ENCODE results near the gene GRIP1.

The GRIP1 gene

DNA sequence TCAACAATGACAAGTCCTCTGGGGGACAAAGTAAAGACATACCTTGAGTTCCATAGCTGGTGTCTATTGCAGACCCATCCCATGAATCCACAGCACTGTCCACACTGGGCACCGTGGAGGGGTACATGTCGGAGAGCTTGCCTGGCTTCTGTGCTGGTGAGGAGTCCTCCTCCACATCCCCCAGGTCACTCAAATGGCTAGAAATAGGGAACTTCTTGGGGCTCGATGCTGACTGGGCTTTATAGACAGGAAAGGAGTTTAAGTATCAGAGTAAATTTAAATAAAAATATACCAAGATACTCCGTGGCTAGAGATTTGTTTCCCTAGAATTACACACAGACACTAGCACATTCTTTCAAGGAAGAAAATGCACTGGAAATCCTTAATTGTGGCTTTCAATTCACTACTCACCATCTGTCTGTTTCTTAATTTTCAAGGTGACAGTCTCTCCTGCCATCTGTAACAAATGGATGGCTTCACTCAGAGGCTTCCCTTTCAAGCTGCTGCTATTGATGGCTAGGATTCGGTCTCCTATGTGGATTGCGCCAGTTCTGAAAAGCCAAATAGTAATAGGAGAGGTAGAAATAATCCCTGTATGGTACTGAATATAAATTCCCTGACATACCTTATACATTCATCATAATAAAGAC is 286.5 kb downstream of the GRIP1 start:
- no peaks in the 10 kb centered on the region for H3K36me3 ChIP-seq (ENCODE audit: insufficient read depth, insufficient read length, low read length)
- no peak for DNase-seq (ENCODE audit: low read depth, low spot score)
- H3K9ac ChIP-seq (ENCODE audit: insufficient read length, low read depth), result no peak overlapping the region
- H3K27me3 ChIP-seq (ENCODE audit: insufficient read depth, insufficient read length), result no peaks in the 10 kb centered on the region
- TF ChIP-seq SUZ12 (IDR thresholded peaks at IDR 0.05; ENCODE audit: extremely low read depth, insufficient read depth, insufficient read length) (no peak), YY1 (IDR thresholded peaks at IDR 0.05; ENCODE audit: insufficient read depth, insufficient read length) (no peak), ZNF274 (IDR thresholded peaks at IDR 0.05; ENCODE audit: low read depth, low read length) (no peak)
- no peaks in the 10 kb centered on the region for H3K9me3 ChIP-seq (ENCODE audit: insufficient read depth, low read length)
- no peaks in the 10 kb centered on the region for H3K4me1 ChIP-seq (ENCODE audit: insufficient read depth, insufficient read length)
- H3K4me3 ChIP-seq (ENCODE audit: insufficient read length, low read depth), result no peak overlapping the region

DNA sequence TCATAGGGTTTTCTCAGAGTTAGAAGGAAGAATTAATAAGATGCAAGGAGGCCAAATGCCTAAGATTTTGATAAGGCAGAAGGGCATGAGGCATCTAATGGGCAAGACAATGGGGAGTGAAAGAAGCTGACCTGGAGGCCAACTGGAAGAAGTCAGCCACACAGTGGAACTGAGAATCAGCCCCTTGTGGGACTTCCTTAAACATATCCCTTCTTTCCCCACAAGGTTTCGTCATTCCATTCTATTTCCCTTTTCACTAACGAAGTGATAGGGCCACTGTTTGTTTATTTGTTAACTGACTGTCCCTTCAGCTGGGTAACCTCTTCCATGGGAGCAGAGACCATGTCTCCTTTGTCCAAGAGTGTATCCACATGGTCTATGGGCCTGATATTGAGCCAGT is 290.4 kb downstream of the GRIP1 start:
- Histone ChIP-seq H3K9ac (ENCODE audit: insufficient read length, low read depth) (no peak overlapping the region), H3K36me3 (ENCODE audit: insufficient read depth, insufficient read length, low read length) (no peaks in the 10 kb centered on the region), H3K27me3 (ENCODE audit: insufficient read depth, insufficient read length) (no peaks in the 10 kb centered on the region), H3K4me3 (ENCODE audit: insufficient read length, low read depth) (no peak overlapping the region), H3K4me1 (ENCODE audit: insufficient read depth, insufficient read length) (no peaks in the 10 kb centered on the region), H3K9me3 (ENCODE audit: insufficient read depth, low read length) (no peaks in the 10 kb centered on the region)
- DNase-seq (ENCODE audit: low read depth, low spot score), result no peak
- TF ChIP-seq ZNF274 (IDR thresholded peaks at IDR 0.05; ENCODE audit: low read depth, low read length) (no peak), SUZ12 (IDR thresholded peaks at IDR 0.05; ENCODE audit: extremely low read depth, insufficient read depth, insufficient read length) (no peak), YY1 (IDR thresholded peaks at IDR 0.05; ENCODE audit: insufficient read depth, insufficient read length) (no peak)

DNA sequence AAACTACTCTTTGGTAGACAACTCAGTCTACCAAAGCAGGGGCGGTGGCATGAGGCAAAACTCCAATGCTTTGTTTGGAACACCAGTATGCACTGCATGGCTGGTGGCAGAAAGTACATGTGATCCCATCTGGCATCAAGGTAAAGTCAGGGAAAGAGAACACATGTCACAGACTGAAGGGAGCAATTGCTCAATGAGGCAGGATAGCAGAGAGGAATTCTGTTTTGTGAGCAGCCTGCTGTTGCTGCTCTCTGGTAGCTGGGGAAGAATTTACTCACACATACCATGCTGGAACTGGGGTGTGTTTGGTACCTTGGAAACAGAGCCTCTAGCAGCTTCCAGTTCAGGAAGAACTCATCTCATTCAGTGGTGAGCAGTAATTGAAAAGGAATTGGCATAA is 291.8 kb downstream of the GRIP1 start:
- Histone ChIP-seq H3K9me3 (ENCODE audit: insufficient read depth, low read length) (no peaks in the 10 kb centered on the region), H3K4me1 (ENCODE audit: insufficient read depth, insufficient read length) (no peaks in the 10 kb centered on the region), H3K9ac (ENCODE audit: insufficient read length, low read depth) (no peak overlapping the region), H3K4me3 (ENCODE audit: insufficient read length, low read depth) (no peak overlapping the region), H3K27me3 (ENCODE audit: insufficient read depth, insufficient read length) (no peaks in the 10 kb centered on the region), H3K36me3 (ENCODE audit: insufficient read depth, insufficient read length, low read length) (no peaks in the 10 kb centered on the region)
- TF ChIP-seq YY1 (IDR thresholded peaks at IDR 0.05; ENCODE audit: insufficient read depth, insufficient read length), result no peak
- TF ChIP-seq ZNF274 (IDR thresholded peaks at IDR 0.05; ENCODE audit: low read depth, low read length), result no peak
- no peak for TF ChIP-seq SUZ12 (IDR thresholded peaks at IDR 0.05; ENCODE audit: extremely low read depth, insufficient read depth, insufficient read length)
- DNase-seq (ENCODE audit: low read depth, low spot score), result no peak

DNA sequence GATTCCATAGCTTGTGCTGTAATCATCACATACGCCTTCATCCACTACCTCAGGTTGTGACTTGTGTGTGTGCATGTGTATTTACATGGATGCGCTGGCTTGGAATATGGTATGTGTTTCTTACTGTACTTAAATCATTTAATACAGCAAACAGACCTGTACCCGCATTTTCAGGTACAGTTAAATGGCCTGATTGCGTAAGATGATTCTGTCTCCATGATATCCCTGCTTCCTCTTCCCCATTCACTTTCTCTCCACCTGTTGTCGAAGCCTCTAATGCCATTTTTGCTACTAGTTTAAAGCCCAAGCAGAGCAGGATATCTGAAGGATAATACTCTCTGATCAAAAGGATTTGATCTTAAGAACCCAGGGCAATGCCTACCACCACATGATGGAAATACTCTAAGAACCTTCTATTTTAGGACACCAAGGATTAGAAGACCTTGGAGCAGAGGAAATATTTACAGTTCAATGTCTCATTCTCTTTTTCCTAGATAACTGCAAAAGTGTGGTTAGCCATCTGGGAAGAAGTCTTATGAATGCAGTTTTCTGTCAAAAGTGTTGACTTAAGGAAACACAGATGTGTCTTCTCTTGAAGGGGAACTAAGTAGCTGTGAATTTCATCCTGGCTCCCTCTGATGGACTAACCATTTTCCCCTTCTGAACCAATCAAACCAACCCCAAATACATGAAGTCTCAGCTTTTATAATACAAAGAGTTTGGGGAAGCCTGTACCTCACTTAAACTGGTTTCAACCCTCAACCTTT is 297.9 kb downstream of the GRIP1 start:
- no peaks in the 10 kb centered on the region for H3K36me3 ChIP-seq (ENCODE audit: insufficient read depth, insufficient read length, low read length)
- no peaks in the 10 kb centered on the region for H3K9me3 ChIP-seq (ENCODE audit: insufficient read depth, low read length)
- no peaks in the 10 kb centered on the region for H3K27me3 ChIP-seq (ENCODE audit: insufficient read depth, insufficient read length)
- H3K9ac ChIP-seq (ENCODE audit: insufficient read length, low read depth), result no peak overlapping the region
- TF ChIP-seq SUZ12 (IDR thresholded peaks at IDR 0.05; ENCODE audit: extremely low read depth, insufficient read depth, insufficient read length) (no peak), ZNF274 (IDR thresholded peaks at IDR 0.05; ENCODE audit: low read depth, low read length) (no peak), YY1 (IDR thresholded peaks at IDR 0.05; ENCODE audit: insufficient read depth, insufficient read length) (no peak)
- no peaks in the 10 kb centered on the region for H3K4me1 ChIP-seq (ENCODE audit: insufficient read depth, insufficient read length)
- no peak for DNase-seq (ENCODE audit: low read depth, low spot score)
- H3K4me3 ChIP-seq (ENCODE audit: insufficient read length, low read depth), result no peak overlapping the region

DNA sequence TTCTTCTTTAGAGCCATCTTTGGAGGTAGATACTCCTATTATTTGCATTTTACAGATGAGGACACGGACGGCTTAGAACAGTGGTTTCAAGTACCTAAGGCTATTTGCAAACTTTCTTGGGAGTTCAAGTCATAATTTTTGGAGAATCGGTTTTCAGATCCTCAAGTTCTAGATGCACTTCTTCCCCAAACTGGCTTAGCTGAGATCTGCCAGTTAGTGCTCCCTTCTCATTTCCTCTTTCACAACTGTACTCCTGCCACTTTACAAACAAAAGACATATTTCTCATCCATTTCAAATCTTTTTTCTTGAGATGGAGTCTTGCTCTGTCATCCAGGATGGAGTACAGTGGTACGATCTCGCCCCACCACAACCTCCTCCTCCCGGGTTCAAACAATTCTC is 299.3 kb downstream of the GRIP1 start:
- Histone ChIP-seq H3K4me1 (ENCODE audit: insufficient read depth, insufficient read length) (no peaks in the 10 kb centered on the region), H3K9me3 (ENCODE audit: insufficient read depth, low read length) (no peaks in the 10 kb centered on the region), H3K4me3 (ENCODE audit: insufficient read length, low read depth) (no peak overlapping the region), H3K36me3 (ENCODE audit: insufficient read depth, insufficient read length, low read length) (no peaks in the 10 kb centered on the region), H3K27me3 (ENCODE audit: insufficient read depth, insufficient read length) (no peaks in the 10 kb centered on the region), H3K9ac (ENCODE audit: insufficient read length, low read depth) (no peak overlapping the region)
- TF ChIP-seq YY1 (IDR thresholded peaks at IDR 0.05; ENCODE audit: insufficient read depth, insufficient read length) (no peak), ZNF274 (IDR thresholded peaks at IDR 0.05; ENCODE audit: low read depth, low read length) (no peak), SUZ12 (IDR thresholded peaks at IDR 0.05; ENCODE audit: extremely low read depth, insufficient read depth, insufficient read length) (no peak)
- no peak for DNase-seq (ENCODE audit: low read depth, low spot score)

DNA sequence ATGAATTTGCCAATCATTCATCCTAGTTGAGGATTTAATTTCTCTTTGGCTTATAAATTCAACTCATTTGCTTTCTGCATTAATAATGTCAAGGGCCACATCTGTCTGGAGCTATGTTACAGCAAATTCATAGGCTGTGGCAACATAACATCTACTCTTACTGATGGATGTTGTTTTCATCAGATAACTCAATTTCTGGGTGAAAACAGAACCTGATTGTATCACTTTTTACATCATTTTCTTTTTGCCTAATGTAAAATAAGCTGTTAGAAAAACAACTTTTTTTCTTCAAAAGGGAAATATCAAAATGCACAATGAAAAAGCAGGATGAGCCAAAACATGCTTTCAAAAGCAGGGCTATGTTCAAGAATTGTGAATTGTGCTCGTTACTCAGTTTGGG is 303.3 kb downstream of the GRIP1 start:
- H3K9me3 ChIP-seq (ENCODE audit: insufficient read depth, low read length), result no peaks in the 10 kb centered on the region
- TF ChIP-seq SUZ12 (IDR thresholded peaks at IDR 0.05; ENCODE audit: extremely low read depth, insufficient read depth, insufficient read length) (no peak), ZNF274 (IDR thresholded peaks at IDR 0.05; ENCODE audit: low read depth, low read length) (no peak), YY1 (IDR thresholded peaks at IDR 0.05; ENCODE audit: insufficient read depth, insufficient read length) (no peak)
- no peaks in the 10 kb centered on the region for H3K36me3 ChIP-seq (ENCODE audit: insufficient read depth, insufficient read length, low read length)
- H3K9ac ChIP-seq (ENCODE audit: insufficient read length, low read depth), result no peak overlapping the region
- no peak for DNase-seq (ENCODE audit: low read depth, low spot score)
- no peaks in the 10 kb centered on the region for H3K27me3 ChIP-seq (ENCODE audit: insufficient read depth, insufficient read length)
- H3K4me3 ChIP-seq (ENCODE audit: insufficient read length, low read depth), result no peak overlapping the region
- no peaks in the 10 kb centered on the region for H3K4me1 ChIP-seq (ENCODE audit: insufficient read depth, insufficient read length)

DNA sequence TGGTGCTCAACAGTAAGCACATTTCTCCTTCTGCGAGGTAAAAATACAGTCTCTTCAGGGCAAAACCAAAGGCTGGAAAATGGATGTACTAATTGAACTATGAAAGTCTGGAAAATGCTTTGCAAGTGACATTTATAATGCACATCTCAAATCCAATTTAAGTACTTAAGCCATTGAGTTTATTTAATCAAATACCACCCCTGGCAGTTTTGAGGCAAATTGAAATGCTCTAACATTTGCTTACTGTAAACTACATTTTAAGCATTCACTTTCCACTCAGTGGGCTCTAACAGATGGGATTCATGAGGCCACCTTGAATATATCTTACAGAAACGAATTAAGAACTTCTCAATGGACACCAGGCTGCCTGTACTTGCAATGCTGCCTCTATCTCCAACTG is 306.9 kb downstream of the GRIP1 start:
- TF ChIP-seq SUZ12 (IDR thresholded peaks at IDR 0.05; ENCODE audit: extremely low read depth, insufficient read depth, insufficient read length), result no peak
- TF ChIP-seq ZNF274 (IDR thresholded peaks at IDR 0.05; ENCODE audit: low read depth, low read length), result no peak
- TF ChIP-seq YY1 (IDR thresholded peaks at IDR 0.05; ENCODE audit: insufficient read depth, insufficient read length), result no peak
- Histone ChIP-seq H3K4me3 (ENCODE audit: insufficient read length, low read depth) (no peak overlapping the region), H3K4me1 (ENCODE audit: insufficient read depth, insufficient read length) (no peaks in the 10 kb centered on the region), H3K27me3 (ENCODE audit: insufficient read depth, insufficient read length) (no peaks in the 10 kb centered on the region), H3K9me3 (ENCODE audit: insufficient read depth, low read length) (no peaks in the 10 kb centered on the region), H3K9ac (ENCODE audit: insufficient read length, low read depth) (no peak overlapping the region), H3K36me3 (ENCODE audit: insufficient read depth, insufficient read length, low read length) (no peaks in the 10 kb centered on the region)
- DNase-seq (ENCODE audit: low read depth, low spot score), result no peak

All from NT2/D1 (cell line).